ENCODE measurements around the gene SLC25A47.
"Not testable (repeated sequence)": the region's sequence is repeated elsewhere in the genome, so short reads cannot be mapped to it uniquely, and the experiment has no call there.

The SLC25A47 gene

GRCh38 chr14:100328495-100329163 lies 5.5 kb downstream of the SLC25A47 start:
- DNase-seq: no peak

GRCh38 chr14:100329233-100330006 lies 6.3 kb downstream of the SLC25A47 start:
- no peak for DNase-seq

- no peak for DNase-seq
Observed at GRCh38 chr14:100330007-100330344, 6.8 kb downstream of the SLC25A47 start.

- no peak for DNase-seq
Observed at GRCh38 chr14:100330388-100330931, 7.3 kb downstream of the SLC25A47 start.

- no peak for DNase-seq
Observed at GRCh38 chr14:100332071-100332639, 9.0 kb downstream of the SLC25A47 start.

- no peak for DNase-seq
Observed at GRCh38 chr14:100332797-100333196, 9.7 kb downstream of the SLC25A47 start.

GRCh38 chr14:100333311-100333710 lies 10.2 kb downstream of the SLC25A47 start:
- no peak for DNase-seq

GRCh38 chr14:100333827-100334226 lies 10.7 kb downstream of the SLC25A47 start:
- DNase-seq: no peak

GRCh38 chr14:100334904-100335303 lies 11.8 kb downstream of the SLC25A47 start:
- DNase-seq: no peak

- DNase-seq: no peak
Observed at GRCh38 chr14:100336618-100337530, 13.7 kb downstream of the SLC25A47 start.

- DNase-seq: no peak
Observed at GRCh38 chr14:100339766-100340422, 16.8 kb downstream of the SLC25A47 start.

- DNase-seq: no peak
Observed at GRCh38 chr14:100340423-100340813, 17.3 kb downstream of the SLC25A47 start.

GRCh38 chr14:100341301-100342031 lies 18.3 kb downstream of the SLC25A47 start:
- DNase-seq: no peak

GRCh38 chr14:100342195-100342594 lies 19.1 kb downstream of the SLC25A47 start:
- DNase-seq: no peak

GRCh38 chr14:100342826-100343225 lies 19.7 kb downstream of the SLC25A47 start:
- not testable (repeated sequence) for DNase-seq

- DNase-seq: not testable (repeated sequence)
Observed at GRCh38 chr14:100344657-100345056, 21.5 kb downstream of the SLC25A47 start.

GRCh38 chr14:100345711-100346110 lies 22.6 kb downstream of the SLC25A47 start:
- no peak for DNase-seq

- no peak for DNase-seq
Observed at GRCh38 chr14:100346306-100347091, 23.4 kb downstream of the SLC25A47 start.

- no peak for DNase-seq
Observed at GRCh38 chr14:100348253-100348729, 25.2 kb downstream of the SLC25A47 start.

All from NCI-H446 (cell line).